GM19023 (cell line): Measurements from ENCODE around the gene RPS6KA4.
A peak's percentile ranks its signal among the peaks of the same experiment; 100 is the strongest.
"Not testable (repeated sequence)": the region's sequence is repeated elsewhere in the genome, so short reads cannot be mapped to it uniquely, and the experiment has no call there.

Experiments
- ATAC-seq: cut with Tn5 transposase; IDR thresholded peaks from one replicate; pipeline ENCODE4 v1.9.1; 2021; ENCODE audit warnings: mild to moderate bottlenecking, moderate library complexity; ENCODE audit not compliant: unreplicated experiment

RPS6KA4 gene

DNA sequence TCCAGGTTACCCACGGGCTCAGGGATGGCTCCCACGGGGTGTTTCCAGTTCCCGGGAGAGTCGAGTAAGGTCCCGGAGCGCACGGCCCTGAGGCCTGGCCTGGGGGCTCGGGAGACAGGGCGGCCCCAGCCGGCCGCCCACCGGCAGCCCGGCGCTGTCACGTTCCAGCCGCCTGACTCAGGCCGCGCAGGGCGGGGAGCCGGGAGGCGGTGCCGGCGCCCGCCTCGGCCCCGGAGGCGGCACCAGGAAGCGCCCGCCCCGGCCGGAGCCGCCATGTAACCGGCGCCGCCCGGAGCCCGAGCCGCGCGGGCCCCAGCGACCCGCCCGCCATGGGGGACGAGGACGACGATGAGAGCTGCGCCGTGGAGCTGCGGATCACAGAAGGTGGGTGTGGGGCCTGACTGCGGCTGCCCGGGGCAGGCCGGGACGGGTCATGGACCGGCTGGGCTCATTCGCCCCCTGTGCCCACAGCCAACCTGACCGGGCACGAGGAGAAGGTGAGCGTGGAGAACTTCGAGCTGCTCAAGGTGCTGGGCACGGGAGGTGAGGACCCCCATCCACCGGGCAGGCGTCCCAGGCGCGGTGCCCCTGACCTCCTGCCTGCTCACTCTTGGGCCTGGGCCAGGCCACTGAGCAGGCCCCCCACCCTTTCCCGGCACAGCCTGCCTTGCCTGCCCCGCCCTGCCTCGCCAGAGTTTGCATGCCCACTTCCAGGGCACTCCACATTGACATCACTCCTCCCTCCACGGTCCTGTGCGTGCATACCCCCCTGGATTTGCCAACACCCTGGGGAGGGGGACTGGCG, at the start of gene RPS6KA4:
RPS6KA4 (plus strand) TSS at position 256 of the 805 bp plus-strand sequence; CDS start at position 330, 74 bp downstream.
- peak; percentile 51 for ATAC-seq

DNA sequence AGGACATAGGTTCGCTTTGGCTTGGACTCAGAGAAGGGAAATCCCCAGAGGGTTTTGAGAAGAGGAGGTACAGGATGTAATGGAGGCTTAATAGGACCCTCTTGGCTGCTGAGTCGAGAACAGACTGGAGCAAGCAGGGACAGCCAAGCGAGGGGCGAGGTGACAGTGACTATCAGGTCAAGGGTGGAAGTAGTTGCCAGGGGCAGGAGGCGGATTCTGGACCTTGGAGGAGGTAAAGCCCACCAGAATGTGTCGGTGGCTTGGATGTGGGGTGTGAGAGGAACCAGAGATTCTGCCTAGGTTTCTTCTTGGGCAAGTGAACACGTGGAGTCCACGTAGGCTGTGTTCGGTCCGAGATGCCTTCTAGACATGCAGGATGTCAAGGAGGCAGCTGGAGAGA, 46.0 kb upstream of the RPS6KA4 start:
- ATAC-seq: no peak

DNA sequence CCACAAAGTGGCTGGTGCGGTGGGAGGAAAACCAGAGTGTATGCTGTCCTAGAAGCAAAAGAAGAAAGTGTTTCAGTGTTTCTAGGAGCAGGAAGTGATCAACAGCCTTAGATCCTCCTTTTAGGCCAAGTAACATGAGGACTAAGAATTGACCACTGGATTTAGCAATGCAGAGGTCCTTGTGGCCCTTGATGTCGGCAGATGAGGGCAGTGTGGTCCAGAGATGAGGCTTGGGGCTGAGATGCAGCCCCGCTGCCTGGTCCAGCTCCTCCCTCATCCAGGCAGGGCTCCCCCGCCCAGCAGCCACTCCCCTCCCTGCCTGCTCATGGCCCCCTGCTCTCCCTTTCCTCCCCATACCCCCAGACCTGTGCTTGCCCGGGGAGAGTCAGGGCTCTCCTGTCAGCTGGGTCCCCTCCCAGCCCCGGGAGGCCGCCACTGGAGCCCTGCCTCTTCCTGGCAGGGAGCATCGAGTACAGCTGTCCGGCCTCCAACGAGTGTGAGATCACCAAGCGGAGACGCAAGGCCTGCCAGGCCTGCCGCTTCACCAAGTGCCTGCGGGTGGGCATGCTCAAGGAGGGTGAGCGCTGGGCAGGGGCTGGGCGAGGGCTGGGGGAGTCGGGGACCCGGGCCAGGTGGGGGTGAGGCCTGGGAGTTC, 45.3 kb upstream of the RPS6KA4 start:
- no peak for ATAC-seq

DNA sequence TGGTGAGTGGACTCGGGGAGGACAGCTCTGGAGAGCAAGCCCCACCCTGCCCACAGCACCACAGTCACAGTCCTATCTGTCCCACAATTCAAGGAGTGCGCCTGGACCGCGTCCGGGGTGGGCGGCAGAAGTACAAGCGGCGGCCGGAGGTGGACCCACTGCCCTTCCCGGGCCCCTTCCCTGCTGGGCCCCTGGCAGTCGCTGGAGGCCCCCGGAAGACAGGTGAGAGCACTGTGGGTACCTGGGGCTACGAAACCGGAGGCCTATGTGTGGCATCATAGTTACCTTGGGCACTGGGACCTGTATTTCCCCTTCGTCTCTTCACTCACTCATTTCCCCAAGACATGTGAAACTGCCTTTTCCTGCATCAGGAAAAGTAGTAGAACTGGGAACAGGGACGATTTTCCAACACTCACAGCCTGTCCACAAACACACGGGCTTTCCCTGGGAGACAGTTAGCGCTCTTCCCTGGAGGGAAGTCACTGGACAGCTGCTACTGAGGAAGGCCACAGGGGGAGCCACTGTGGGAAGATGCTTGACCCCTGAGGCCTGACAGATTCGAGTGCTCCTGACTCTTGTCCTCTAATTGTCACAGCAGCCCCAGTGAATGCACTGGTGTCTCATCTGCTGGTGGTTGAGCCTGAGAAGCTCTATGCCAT, 44.7 kb upstream of the RPS6KA4 start:
- no peak for ATAC-seq

DNA sequence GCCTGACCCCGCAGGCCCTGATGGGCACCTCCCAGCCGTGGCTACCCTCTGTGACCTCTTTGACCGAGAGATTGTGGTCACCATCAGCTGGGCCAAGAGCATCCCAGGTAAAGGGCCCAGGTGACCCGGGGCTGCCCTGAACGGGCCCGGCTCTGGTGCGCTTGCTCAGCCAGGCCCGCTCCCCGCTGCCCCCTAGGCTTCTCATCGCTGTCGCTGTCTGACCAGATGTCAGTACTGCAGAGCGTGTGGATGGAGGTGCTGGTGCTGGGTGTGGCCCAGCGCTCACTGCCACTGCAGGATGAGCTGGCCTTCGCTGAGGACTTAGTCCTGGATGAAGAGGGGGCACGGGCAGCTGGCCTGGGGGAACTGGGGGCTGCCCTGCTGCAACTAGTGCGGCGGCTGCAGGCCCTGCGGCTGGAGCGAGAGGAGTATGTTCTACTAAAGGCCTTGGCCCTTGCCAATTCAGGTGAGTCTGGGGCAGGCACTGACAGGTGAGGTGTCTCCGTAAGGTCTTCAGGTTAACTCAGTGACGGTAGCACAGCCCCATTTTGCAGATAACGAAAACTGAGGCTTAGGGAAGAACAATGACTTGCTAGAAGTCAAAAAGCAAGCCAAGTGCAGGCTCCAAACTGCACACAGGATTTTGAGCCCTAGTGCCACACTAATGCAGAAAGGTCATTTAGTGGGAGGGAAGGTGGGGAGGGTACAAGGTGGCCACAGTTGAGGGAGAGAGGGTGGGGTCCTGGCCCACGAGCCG, 44.0 kb upstream of the RPS6KA4 start:
- no peak for ATAC-seq

DNA sequence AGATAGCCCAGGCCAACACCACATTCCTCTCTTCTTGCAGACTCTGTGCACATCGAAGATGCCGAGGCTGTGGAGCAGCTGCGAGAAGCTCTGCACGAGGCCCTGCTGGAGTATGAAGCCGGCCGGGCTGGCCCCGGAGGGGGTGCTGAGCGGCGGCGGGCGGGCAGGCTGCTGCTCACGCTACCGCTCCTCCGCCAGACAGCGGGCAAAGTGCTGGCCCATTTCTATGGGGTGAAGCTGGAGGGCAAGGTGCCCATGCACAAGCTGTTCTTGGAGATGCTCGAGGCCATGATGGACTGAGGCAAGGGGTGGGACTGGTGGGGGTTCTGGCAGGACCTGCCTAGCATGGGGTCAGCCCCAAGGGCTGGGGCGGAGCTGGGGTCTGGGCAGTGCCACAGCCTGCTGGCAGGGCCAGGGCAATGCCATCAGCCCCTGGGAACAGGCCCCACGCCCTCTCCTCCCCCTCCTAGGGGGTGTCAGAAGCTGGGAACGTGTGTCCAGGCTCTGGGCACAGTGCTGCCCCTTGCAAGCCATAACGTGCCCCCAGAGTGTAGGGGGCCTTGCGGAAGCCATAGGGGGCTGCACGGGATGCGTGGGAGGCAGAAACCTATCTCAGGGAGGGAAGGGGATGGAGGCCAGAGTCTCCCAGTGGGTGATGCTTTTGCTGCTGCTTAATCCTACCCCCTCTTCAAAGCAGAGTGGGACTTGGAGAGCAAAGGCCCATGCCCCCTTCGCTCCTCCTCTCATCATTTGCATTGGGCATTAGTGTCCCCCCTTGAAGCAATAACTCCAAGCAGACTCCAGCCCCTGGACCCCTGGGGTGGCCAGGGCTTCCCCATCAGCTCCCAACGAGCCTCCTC, 43.1 kb upstream of the RPS6KA4 start:
- ATAC-seq: not testable (repeated sequence)

DNA sequence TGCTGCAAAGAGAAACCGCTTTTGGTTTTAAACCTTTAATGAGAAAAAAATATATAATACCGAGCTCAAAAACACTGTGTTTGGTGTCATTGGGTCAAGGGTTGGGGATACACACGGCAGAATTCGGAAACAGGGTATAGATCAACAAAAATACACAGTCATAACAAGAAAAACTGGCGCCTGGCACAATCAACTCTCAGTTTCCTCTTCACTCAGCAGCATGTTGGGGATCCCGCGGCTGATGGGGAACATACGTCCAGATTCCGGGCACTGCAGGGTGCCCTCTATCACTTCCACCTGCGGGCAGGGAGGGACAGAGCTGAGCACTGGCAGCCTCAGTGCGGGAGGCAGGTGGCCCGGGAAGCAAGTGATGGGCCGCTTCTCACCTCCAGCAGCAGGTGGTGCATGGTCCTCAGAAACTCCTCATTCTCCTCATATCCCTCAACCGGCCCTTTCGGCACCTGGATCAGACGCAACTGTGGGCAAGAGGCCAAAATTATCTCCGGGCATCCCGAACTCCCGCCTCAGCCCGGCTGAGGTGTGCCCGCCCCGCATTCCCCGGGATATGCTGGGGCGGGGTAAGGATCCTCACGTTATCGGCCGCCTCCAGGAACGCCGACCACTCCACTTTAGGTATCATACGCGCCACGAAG, 42.2 kb upstream of the RPS6KA4 start:
- peak; percentile 0 for ATAC-seq

DNA sequence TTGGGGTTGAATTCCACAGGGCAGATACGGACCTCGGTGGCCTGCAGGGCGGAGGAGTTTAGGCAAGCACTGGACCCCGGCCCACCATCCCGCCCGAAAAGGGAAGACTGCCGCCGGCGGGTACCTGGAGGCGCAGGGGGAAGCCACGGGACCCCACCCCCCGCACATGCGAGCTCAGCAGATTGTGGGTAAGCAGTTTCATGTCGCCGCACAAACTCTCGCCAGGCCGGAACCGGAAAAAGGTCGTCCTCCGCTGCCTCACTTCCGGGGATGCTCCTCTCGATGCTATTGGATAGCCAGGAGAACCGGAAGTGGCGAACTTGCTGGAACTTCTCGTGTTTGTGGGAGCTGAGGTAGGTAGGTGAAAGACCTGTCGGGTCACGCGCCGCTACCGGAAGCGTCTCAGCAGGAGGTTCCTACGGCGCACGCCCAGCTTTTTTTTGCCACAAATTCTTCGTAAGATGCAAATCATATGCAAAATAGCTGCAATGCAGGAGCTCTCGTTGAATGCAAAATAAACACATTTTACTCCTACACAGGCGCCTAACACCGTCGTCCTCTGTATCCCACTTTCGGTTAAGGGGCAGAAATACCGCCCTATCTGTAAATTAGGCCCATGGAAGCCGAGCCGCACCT, 41.5 kb upstream of the RPS6KA4 start, which contains the start of gene TRMT112:
TRMT112 (minus strand) TSS at position 235 of the 636 bp plus-strand sequence; CDS start at position 202, 33 bp downstream.
- peak; percentile 65 for ATAC-seq

DNA sequence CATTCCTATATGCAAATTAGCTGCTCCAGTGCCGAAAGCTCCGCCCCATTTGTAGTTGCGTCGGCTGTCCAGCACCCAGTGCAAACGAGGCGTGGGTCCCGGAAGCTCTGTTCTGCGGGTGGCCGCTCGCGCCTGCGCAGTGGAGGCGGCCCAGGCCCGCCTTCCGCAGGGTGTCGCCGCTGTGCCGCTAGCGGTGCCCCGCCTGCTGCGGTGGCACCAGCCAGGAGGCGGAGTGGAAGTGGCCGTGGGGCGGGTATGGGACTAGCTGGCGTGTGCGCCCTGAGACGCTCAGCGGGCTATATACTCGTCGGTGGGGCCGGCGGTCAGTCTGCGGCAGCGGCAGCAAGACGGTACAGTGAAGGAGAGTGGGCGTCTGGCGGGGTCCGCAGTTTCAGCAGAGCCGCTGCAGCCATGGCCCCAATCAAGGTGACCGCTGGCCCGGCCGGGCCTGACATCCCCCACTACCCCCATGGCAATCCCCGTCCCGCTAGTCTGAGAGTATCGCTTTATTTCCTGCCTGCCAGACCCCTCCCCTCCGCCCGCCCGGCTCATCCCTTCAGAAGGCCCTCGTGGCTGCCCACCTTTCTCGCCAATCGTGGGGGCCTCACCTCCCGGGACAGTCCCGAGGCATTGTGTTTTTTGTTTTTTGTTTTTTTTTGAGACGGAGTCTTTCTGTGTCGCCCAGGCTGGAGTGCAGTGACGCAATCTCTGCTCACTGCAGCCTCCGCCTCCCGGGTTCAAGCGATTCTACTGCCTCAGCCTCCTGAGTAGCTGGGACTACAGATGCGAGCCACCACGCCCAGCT, 40.8 kb upstream of the RPS6KA4 start, which contains the start of gene PRDX5:
PRDX5 (plus strand) TSS at position 161 of the 805 bp plus-strand sequence; CDS start at position 256, 95 bp downstream.
- ATAC-seq: peak; percentile 78

DNA sequence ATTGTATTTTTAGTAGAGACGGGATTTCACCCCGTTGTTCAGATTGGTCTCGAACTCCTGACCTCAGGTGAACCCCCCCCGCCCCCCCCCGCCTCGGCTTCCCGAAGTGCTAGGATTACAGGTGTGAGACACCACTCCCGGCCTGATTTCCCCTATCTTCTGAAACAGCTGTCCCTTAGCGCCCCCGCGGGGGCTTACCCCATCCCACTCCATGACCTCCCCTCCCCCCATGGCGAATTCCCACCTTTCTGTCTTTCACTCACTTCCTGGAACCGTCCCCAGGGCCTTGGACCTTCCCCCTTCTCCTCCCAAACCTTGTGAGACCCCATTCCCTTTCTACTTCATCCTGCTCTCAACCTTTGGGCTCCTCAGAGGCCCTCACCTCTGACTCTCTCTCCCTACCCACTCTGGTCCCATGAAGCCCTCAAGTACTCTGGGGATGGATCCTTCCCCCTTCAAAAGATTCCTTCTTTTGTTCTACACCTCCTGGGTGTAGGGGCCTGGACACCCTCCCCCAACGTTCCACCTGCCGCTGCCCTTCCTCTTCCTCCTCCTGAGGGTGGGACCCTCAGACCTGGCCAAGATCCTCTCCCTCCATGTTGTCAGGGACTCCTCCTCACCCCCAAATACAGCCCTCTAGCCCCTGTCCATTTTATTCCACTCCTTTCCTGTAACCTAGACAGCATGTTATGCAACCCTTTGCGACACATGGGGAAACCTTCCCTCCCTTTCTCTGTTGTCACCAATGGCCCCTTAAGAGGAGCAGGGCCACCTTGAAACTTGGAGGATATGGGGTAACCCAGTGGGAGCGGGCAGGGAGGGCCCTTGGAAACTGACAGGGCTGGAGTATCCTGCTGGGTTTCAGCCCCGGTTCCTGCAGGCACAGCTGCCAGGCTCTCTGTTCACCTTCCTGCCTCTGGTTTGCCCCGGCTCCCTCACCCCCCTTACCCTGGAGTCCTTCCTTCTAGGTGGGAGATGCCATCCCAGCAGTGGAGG, 39.9 kb upstream of the RPS6KA4 start:
- no peak for ATAC-seq

DNA sequence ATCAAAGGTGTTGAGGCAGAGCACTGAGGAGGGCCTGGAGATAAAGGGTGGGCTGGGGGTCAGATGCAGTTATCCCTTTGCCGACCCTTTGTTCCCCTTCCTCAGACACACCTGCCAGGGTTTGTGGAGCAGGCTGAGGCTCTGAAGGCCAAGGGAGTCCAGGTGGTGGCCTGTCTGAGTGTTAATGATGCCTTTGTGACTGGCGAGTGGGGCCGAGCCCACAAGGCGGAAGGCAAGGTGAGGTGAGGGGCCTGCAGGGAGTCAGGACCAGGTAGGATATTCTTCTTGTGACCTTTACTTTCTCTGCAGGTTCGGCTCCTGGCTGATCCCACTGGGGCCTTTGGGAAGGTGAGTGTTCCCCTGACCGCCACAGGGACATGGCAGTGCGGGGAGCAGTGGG, 38.4 kb upstream of the RPS6KA4 start:
- no peak for ATAC-seq

DNA sequence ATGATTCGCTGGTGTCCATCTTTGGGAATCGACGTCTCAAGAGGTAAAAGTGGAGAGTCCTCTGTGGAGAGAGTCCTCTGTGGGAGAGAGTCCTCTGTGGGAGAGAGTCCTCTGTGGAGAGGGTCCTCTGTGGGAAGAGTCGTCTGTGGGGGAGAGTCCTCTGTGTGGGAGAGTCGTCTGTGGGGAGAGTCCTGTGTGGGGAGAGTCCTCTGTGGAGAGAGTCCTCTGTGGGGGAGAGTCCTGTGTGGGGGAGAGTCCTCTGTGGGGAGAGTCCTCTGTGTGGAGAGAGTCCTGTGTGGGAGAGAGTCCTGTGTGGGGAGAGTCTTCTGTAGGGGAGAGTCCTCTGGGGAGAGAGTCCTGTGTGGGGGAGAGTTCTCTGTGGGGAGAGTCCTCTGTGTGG, 37.9 kb upstream of the RPS6KA4 start:
- no peak for ATAC-seq

DNA sequence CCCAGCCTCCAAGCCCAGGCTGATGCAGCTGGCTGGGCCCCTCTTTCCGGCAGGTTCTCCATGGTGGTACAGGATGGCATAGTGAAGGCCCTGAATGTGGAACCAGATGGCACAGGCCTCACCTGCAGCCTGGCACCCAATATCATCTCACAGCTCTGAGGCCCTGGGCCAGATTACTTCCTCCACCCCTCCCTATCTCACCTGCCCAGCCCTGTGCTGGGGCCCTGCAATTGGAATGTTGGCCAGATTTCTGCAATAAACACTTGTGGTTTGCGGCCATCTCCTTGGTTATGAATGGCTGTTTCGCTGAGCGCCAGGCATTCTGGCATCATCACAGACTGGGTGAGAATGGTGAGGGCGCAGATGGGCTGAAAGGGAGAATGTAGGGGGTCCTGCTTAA, 37.4 kb upstream of the RPS6KA4 start:
- no peak for ATAC-seq

DNA sequence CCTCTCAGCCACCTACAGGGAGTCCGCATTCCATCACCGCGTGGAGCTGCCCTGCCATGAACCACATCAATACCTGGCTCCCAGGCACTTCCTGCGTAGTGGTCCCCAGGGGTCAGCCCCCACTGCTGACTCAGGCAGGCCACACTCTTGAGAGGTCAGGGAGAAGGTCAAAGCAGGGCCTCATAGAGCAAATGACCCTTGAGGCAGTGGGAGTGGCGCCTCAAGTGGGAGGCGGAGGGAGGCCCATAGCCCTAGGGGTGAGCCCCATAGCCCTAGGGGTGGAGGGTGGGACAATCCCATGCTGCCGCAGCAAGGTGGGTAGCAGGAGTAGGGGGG, 36.1 kb upstream of the RPS6KA4 start:
- no peak for ATAC-seq

DNA sequence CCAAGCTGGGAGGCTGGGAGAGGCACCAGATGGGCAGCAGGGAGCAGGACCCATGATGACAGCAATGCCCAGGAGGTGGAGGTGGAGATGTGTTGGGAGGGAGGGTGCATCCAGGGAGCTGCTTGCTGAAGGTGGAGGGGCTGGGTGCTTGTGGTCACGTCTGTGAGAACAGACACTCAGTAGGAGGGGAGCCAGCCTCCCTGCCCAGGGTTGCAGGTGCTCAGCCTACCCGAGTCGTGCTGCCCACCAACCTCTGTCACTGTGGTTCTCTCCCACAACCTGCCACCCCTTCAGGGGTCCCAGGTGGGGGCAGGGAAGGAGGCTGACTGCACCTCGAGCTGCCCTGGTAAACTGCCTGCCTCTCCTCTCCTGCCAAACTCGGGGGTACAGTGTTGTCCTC, 35.6 kb upstream of the RPS6KA4 start:
- no peak for ATAC-seq

DNA sequence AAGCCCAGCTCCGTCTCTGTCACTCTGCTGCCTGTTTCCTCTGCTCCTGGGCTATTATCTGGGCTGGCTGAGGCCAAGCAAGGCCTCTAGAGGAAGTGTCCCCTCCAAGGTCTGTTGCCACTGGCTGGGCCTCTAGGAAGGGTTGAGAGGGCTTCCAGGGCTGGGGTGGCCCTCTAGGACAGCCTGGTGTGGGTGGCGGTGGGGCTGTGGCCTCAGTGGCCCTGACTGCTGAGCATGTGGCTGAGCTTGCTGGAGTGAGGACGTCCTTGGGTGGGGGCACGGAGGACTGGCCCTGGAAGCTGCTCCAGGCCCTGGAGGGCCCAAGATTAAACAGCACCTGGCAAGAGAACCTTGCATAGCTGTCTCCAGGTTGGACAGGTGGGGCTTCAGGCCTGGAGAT, 35.0 kb upstream of the RPS6KA4 start:
- not testable (repeated sequence) for ATAC-seq
